NCI-H1436 (cell line): ENCODE data around the gene CNOT6.

Source experiments
- DNase-seq: peaks from one replicate; lab custom pipeline; 2025; lab: John Stamatoyannopoulos, UW

Gene CNOT6

DNA sequence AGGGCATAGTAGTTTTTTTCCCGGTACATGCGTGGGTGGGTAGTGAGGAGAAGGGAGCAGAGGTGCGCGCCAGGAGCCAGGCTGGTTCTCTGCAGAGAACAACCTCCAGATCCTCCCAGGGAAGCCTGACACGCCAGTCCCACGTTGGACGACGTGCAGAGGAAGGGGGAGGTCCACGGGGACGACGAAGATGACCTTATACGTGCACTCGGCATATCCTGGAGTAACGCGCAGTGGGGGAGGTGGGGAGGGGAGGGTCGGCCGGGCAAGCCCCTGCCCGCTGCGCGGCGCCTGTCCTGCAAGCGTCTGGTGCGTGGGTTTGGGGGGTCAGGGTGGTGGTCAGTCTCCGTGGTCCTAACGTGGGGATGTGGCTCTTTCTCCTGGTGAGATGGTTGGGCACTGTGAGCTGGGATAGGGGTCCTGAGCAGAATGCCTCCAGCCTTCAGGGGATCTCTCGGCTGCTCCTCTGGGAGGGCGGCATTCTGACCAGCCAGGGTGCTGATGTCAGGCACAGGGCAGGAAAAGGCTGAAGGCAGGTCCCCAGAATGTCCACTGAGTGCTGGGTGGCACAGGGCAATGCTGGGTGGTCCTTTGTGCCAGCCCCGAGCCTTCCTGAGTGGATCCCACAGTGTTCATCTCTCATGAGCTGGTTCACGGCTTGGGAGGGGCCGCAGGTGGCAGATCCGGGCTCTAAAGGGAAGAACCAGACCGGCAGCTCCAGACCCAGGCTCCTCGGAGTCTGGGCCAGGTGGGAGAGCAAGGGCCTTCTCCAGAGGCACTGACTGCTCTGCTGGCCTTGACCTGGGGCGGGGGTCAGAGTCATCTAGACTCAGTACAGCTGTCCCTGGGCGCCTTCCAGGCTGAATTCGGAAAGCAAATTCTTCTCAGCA lies 107.7 kb downstream of the CNOT6 start:
- no peak for DNase-seq

GRCh38 chr5:180602481-180603075 lies 108.4 kb downstream of the CNOT6 start:
- no peak for DNase-seq

- DNase-seq: no peak
Measured at GRCh38 chr5:180603076-180603594, 109.0 kb downstream of the CNOT6 start.

DNA sequence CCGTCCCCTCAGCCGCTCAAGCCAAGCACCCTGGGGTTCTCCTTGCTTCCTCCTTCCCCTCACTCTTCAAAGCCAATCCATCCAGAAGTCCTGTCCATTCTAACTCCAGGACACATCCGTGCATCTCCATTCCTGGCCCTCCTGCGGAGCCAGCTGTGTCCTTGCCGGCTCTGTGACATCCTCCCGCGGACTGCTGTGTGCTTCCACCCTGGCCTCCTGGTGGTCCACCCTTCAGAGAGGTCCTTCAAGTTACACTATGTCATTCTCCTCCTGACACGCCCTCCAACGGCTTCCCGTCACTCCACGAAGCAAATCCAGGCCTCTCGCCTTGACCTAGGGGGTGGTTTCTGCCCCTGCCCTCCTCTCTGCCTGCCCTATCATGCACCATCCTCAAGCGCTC lies 110.1 kb downstream of the CNOT6 start:
- no peak for DNase-seq

DNA sequence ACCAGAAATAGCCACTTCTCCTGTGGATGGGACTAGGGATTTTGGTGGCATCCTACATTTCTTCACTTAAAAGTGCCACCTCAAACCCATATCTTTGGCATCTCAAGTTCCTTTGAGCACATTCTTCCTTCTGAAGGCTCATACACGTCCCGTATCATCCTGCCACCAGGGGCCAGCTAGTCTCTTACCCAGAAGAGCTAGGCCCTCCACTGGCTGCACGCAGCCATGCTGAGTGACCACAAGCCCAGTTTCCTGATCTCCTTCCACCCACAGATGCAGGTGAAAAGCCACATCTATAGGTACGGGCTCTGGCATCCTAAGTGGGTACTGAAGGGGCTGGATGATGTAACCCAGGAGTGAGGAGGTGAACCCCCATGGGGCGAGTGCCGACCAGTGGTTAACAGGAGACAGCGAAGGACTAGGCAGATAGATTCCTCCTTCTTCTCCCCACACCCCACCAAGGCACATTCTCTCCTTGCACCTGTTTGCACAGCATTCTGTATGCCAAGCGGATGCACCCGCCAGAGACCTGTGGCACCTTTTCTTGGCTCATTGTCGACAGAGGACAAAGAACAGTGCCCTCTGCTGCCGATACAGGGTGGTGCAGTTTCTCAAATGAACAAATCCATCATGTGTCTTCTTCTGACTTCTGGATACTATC lies 111.5 kb downstream of the CNOT6 start:
- DNase-seq: peak; percentile 11

DNA sequence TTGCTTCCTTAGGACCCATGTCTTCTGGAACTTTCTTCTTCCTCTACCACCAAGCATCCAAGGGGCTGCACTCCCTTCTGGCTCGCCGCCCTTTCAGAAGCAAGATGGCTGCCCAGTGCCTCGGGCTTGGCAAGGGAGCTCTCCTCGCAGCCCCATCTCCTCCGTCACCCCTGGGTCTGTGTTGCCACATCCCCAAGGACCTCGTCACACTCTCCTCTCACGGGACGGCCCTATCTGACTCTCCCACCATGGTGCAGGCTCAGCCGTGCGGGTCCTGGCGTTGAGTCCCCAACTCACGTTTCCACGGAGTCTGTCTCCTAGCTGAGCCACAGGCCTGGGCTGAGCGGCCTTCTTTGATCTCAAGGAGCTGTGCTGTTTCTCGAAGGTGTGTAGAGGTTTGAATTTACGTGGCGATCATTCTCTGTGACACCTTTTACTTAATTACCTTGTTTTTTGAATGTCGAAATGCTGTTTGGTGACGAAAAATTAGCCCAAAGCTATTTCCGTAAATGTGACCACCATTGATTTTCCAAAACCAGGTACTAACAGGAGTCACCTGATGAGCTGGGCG lies 112.1 kb downstream of the CNOT6 start:
- DNase-seq: no peak

DNA sequence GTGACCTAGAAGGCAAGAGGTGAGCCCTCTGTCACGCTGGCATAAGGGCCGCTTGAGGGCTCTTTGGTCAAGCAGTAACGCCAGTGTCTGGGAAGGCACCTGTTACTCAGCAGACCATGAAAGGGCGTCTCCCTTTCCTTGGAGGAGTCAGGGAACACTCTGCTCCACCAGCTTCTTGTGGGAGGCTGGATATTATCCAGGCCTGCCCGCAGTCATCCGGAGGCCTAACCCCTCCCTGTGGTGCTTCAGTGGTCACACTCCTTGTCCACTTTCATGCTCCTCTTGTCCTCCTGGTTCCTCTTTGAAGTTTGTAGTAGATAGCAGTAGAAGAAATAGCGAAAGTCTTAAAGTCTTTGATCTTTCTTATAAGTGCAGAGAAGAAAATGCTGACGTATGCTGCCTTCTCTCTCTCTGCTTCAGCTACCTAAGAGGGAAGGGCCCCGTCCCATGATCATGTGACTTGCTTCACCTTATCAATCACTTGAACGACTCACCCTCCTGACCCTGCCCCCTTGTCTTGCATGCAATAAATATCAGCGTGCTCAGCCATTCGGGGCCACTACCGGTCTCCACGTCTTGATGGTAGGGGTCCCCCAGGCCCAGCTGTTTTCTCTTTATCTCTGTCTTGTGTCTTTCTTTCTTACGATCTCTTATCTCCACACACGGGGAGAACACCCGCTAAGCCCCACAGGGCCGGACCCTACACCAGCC lies 113.8 kb downstream of the CNOT6 start:
- no peak for DNase-seq

DNA sequence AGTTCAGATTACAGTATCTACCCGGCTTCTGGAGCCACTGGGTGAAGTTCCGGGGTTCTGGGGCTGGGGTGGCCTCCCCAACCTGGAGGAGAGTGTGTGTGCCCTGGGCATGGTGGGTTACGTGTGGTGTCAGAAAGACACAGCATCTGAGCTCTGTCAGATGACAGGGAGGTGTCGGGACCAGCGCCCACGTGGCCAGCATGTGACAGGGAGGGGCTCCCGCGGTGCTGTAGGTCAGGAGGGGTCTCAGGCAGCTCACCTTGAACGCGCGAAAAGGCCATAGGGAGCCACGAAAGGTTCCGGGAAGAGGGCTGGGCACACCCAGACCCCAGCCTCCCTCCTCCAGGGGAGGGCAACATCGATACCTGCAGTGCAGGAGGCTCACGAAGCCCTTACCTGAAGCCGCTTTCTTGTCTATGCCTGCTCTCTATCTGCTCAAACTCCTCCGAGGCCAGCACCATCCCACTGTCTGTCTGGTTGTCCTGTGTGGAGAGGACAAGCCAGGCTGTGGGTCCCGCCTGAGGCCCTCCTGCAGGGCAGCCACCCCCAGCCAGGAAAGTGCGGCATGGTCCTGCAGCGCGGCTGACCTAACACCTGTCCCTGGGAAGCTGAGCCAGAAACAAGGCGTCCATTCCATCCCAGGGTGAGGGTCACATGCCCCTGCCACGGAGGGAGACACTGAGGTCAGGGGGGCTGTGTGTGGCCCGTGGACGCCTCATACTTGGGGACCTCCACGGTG lies 114.6 kb downstream of the CNOT6 start:
- DNase-seq: no peak

DNA sequence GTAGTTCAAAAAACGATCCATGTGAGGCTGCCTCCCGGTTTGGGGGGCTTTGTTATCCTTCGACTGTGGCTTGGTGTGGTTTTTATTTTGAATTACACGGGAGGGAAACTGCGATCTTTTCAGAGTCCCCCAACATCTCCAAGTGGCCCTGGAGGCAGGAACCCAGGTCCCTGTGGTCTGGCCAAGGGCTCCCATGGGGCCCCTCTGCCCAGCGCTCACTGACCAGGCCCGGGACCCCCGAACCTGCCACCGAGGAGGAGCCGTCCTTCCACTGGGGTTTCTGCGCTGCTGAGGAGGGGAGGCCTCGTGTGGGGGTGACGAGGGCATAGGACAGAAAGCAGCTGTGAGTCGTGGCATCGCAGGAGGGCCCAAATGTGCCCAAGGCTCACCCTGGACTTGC lies 115.2 kb downstream of the CNOT6 start:
- DNase-seq: no peak

- DNase-seq: no peak
Measured at GRCh38 chr5:180609817-180610550, 115.8 kb downstream of the CNOT6 start.

DNA sequence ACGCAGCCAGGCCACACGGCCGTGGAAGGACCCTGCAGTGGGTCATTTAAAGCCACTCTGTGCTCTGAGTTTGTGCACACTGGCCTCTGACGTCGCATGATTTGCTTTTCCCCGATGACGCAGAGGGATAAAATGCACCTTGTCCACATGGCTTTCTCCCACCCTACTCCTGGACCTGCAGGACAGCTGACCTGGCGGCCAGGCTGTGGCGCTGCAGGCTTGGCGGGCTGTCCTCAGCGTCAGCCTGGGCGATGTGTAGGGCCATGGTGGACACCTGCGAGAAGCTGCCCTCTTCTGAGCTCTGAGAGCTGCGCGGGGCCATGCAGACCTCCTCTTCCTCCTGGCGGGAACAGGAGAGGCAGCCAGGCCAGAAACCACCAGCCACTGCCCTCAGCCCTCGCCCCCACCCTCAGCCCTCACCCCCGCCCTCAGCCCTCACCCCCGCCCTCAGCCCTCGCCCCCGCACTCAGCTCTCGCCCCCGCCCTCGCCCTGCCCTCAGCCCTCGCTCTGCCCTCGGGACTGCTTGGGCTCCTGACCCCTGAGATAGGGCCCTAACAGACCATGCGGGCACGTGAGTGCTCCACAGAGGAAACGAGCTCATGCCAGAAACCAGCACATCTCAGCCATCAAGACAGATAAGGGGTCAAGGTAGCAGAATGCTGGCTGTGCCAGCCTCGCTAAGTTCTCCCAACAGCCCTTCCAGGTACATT lies 117.1 kb downstream of the CNOT6 start:
- no peak for DNase-seq

GRCh38 chr5:180612683-180613082 lies 118.5 kb downstream of the CNOT6 start:
- DNase-seq: no peak

DNA sequence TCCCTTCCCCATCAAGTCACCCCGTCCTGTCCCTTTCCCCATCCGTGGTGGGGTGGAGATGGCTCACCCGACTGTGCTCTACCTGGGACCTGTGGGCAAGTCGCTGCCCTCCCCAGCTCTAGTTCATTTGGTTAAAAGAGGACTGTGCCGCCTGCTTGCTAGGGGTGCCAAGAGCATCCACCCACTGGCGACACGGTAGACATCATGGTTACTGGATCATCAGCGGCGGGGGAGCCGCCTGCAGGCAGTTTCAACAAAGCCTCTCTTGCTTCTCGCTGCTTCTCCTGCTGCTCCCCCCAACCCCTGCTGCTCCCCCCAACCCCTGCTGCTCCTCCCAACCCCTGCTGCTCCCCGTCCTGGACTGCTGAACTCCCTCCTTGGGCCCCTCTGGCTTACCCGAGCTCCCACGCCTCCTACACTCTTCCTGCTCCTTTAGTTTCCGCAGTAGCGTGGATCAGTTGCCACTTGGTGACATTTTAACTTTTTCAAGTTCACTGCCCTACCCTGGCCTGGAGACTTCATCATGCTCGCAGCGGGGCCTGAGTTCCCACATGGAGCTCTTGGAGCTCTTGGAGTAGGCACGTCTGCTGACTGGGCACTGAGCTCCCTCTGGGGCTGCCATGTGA lies 119.1 kb downstream of the CNOT6 start:
- no peak for DNase-seq

- no peak for DNase-seq
Measured at GRCh38 chr5:180613814-180614188, 119.6 kb downstream of the CNOT6 start.

DNA sequence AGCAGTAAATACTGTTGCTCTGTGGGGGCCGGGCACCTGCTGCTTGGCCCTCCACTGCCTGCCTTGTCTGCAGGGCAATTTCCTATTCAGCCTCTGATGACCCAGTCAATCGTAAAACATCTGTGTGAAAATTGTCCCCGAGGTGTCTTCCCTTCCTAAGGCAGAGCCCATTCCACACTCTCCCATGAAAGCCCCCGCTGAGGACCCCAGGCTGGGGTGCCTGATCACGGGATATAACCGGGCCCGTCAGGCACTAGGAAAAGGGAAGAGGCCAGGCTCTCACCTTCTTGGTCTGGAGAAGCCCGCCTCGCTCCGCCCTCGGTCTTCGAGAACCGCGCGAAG lies 124.3 kb downstream of the CNOT6 start:
- DNase-seq: no peak

DNA sequence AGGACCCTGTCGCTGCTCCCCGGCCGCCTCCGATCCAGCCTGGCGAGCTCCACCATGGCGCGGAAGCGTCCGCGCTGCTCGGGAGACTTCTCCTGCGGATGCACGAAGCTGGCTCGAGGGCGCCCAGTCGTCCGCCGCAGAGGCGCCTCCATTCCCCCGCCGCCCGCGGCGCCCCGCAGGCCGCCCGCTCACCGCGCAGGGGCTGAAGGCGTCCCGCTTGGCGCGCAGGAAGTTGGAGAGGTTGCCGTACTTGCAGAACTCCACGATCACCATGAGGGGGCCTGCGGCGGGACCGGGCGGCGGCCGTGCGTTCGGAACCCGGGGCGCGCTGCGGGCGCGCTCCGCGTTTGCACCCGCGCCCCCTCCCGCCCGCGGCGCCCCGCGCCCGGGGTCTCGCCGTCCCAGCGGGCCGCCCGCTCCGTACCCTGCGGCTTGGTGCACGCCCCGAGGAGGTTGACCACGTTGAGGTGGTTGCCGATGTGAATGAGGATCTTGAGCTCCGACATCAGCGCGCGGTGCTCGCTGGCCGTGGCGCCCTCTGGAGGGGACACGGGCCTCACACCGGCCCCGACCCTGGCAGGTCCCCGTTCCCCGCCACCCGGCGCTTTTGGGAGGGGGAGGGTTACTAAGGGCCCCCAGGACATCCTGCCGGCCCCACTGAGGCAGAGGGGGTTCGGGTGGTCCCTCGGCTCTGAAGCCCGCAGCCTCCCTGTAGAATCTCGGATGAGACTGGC lies 124.8 kb downstream of the CNOT6 start:
- no peak for DNase-seq

DNA sequence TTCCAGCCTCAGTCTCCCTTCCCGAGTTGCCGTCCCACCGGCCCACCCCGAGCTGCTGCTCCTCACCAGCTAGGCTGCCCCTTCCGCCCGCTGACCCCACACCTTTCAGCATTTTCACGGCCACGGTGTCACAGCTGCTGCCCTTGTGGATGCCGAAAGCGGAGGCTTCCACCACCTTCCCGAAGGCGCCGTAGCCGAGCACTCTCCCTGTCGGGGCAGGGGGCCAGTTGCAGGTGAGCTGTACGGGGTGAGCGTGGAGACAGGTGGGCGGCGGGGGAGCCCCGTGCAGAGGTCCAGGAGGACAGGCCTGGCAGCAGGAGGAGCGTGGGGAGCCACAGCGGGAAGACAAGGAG lies 125.4 kb downstream of the CNOT6 start:
- DNase-seq: no peak

GRCh38 chr5:180620014-180620413 lies 125.8 kb downstream of the CNOT6 start:
- DNase-seq: no peak

- no peak for DNase-seq
Measured at GRCh38 chr5:180621311-180621710, 127.1 kb downstream of the CNOT6 start.
